K562 (cell line): ENCODE measurements around the gene CLDN14. TPM values are rescaled to one million over a fixed set of nuclear protein-coding genes. Genes with fewer than 3 reads are reported as not detected.

ENCODE experiments used
- ATAC-seq: fragments of 200-7000 bp; cut with Tn5 transposase; 3 replicates; pipeline ENCODE4 v1.9.1; 2020; ENCODE audit warnings: moderate library complexity
- BruUV-seq: library from RNA; stranded (reverse); fragments of 400-500 nt; replicated peaks from 2 replicates; lab custom pipeline; 2021; lab: Mats Ljungman, UMichigan
- CTCF ChIA-PET: fragments of 300-600 bp; formaldehyde crosslinking; extraction: SDS; loops from one replicate; lab custom pipeline; 2021; ENCODE audit warnings: low intra/inter-chr PET ratio; lab: Yijun Ruan, JAX
- POLR2A ChIA-PET: fragments of 300-600, 350-650 bp; sonication (Branson Sonifier 250); formaldehyde crosslinking; extraction: SDS; loops from one replicate; lab custom pipeline; 2021; ENCODE audit warnings: antibody characterized with exemption, inconsistent platforms; lab: Yijun Ruan, JAX
- DNase-seq, 4 experiments: peaks; one replicate each; pipeline versions ENCODE4 v3.0.0 to v3.0.0-alpha.2; 2011 to 2018; ENCODE audit warnings: low spot score in 3 of 4, mixed read lengths in 3 of 4; ENCODE audit errors: extremely low read depth in 1 of 4
- FAIRE-seq: peaks from 2 replicates; lab custom pipeline; 2011; peaks lifted over from hg19 to GRCh38; lab: Jason Lieb, UNC
- H2AFZ ChIP-seq: 2 replicates; pipeline ENCODE4 v1.6.0; 2011; ENCODE audit warnings: low read depth, low read length, control low read depth, inconsistent platforms
- H3K27ac ChIP-seq: fragments of 200-600 bp; 3 replicates; pipeline ENCODE4 v1.8.0; 2011; ENCODE audit warnings: low read depth, mild to moderate bottlenecking, control low read depth, inconsistent platforms, low read length, moderate library complexity, mixed read lengths; ENCODE audit errors: extremely low read depth
- H3K27me3 ChIP-seq, 2 experiments: fragments of 300-600 bp in 1 of 2; 2 replicates in 1 of 2; 3 replicates in 1 of 2; pipeline versions ENCODE4 v1.6.0 to v1.8.0; 2011; ENCODE audit warnings: inconsistent platforms in 2 of 2, low read length in 2 of 2, mild to moderate bottlenecking in 1 of 2, mixed read lengths in 1 of 2, moderate library complexity in 1 of 2; ENCODE audit not compliant: control insufficient read depth in 2 of 2, insufficient read depth in 2 of 2
- H3K36me3 ChIP-seq: fragments of 300-600 bp; 3 replicates; pipeline ENCODE4 v1.8.0; 2011; ENCODE audit warnings: mild to moderate bottlenecking, low read length, inconsistent platforms; ENCODE audit not compliant: control insufficient read depth, insufficient read depth
- H3K4me1 ChIP-seq, 2 experiments: fragments of 200-600 bp in 1 of 2; replicated peaks in 1 of 2; 2 replicates in 1 of 2; 3 replicates in 1 of 2; pipeline versions ENCODE4 v1.5.1 to v1.8.0; 2011; ENCODE audit warnings: inconsistent platforms in 2 of 2, low read length in 2 of 2, mild to moderate bottlenecking in 1 of 2, mixed read lengths in 1 of 2, moderate library complexity in 1 of 2; ENCODE audit not compliant: control insufficient read depth in 2 of 2, insufficient read depth in 2 of 2
- H3K4me2 ChIP-seq: 2 replicates; pipeline ENCODE4 v1.6.1; 2011; ENCODE audit warnings: low read length, control low read depth, inconsistent platforms, mixed read lengths; ENCODE audit not compliant: insufficient read depth
- H3K4me3 ChIP-seq: fragments of 200-600 bp; sonication (generic), shearing (Covaris generic); 2 replicates; pipeline ENCODE4 v1.5.1; 2016; ENCODE audit warnings: control low read depth, inconsistent platforms
- H3K79me2 ChIP-seq: fragments of 200-600 bp; 3 replicates; pipeline ENCODE4 v1.8.0; 2011; ENCODE audit warnings: low read length, inconsistent platforms; ENCODE audit not compliant: control insufficient read depth, insufficient read depth
- H3K9ac ChIP-seq, 2 experiments: 2 replicates each; pipeline versions ENCODE4 v1.6.0 to v1.6.1; 2011; ENCODE audit warnings: low read depth in 2 of 2, low read length in 2 of 2, control low read depth in 1 of 2, inconsistent platforms in 1 of 2, mild to moderate bottlenecking in 1 of 2, mixed read lengths in 1 of 2; ENCODE audit not compliant: insufficient read depth in 1 of 2
- H3K9me1 ChIP-seq: one replicate; pipeline ENCODE4 v1.6.0; 2011; ENCODE audit warnings: inconsistent platforms, mild to moderate bottlenecking, low read length, moderate library complexity; ENCODE audit not compliant: control insufficient read depth, insufficient read depth
- H3K9me3 ChIP-seq: replicated peaks from 2 replicates; pipeline ENCODE4 v1.5.1; 2011; ENCODE audit warnings: low read depth, low read length, inconsistent platforms; ENCODE audit not compliant: control insufficient read depth, insufficient read depth
- H4K20me1 ChIP-seq: replicated peaks from 2 replicates; pipeline ENCODE4 v1.6.1; 2011; ENCODE audit warnings: low read length, inconsistent platforms, mixed read lengths; ENCODE audit not compliant: control insufficient read depth, insufficient read depth
- EZH2 ChIP-seq: IDR thresholded peaks from 2 replicates; pipeline ENCODE4 v1.6.1; 2012; ENCODE audit warnings: low read depth, mild to moderate bottlenecking, inconsistent platforms, low read length, borderline replicate concordance
- JUN ChIP-seq, 2 experiments: sonication (generic) in 1 of 2; formaldehyde crosslinking in 1 of 2; IDR thresholded peaks; 2 replicates each; pipeline versions ENCODE4 v1.6.1 to v1.8.0; 2012 to 2022; ENCODE audit warnings: borderline replicate concordance in 2 of 2, mild to moderate bottlenecking in 2 of 2, improper control_type of control experiment in 1 of 2, low read depth in 1 of 2, low read length in 1 of 2, missing genetic modification reagents in 1 of 2
- MBD2 ChIP-seq: sonication (generic); IDR thresholded peaks from 2 replicates; pipeline ENCODE4 v1.6.1; 2016; ENCODE audit warnings: low read depth, borderline replicate concordance
- MYNN ChIP-seq, 2 experiments: sonication (generic); formaldehyde crosslinking in 1 of 2; IDR thresholded peaks; 2 replicates each; pipeline versions ENCODE4 v1.5.0 to v1.6.1; 2016 to 2020; ENCODE audit warnings: antibody characterized with exemption in 1 of 2, missing genetic modification reagents in 1 of 2
- WGBS: fragments of 100-300 bp; shearing (Covaris generic); methylation state at CpG from one replicate; pipeline ENCODE4 v1.1.6; 2016; ENCODE audit warnings: low coverage, mixed read lengths; ENCODE audit not compliant: insufficient coverage; ENCODE audit errors: missing lambda C conversion rate; 5-methylcytosine and 5-hydroxymethylcytosine counted together
- in situ Hi-C: fragments of 300-500 bp; cut with MboI; formaldehyde crosslinking; loops from 4 replicates; pipeline ENCODE4 v1.15.0; 2018; ENCODE audit warnings: inconsistent platforms, mixed read lengths
- intact Hi-C: fragments of 100-400 bp; cut with micrococcal nuclease; formaldehyde crosslinking; loops from 2 replicates; pipeline ENCODE4 v1.14.2; 2022
- polyA plus RNA-seq, 8 experiments: library from polyadenylated mRNA; depleted of rRNA in 4 of 8; stranded (reverse) in 5 of 8; unstranded in 3 of 8; fragments of >200 nt; fragmentation: Nextera tagmentation in 2 of 8; fragmentation: Illumina TruSeq in 1 of 8; extraction: Ambion mirVana in 2 of 8; extraction: Trizol in 1 of 8; gene quantifications; 2 replicates each; pipeline versions ENCODE4 v1.2.1 to v1.2.3, GENCODE V29; 2011 to 2014; ENCODE audit warnings: inconsistent platforms in 1 of 8, missing spikeins in 1 of 8
- total RNA-seq, 7 experiments: library from RNA; depleted of rRNA in 6 of 7; stranded (reverse); fragments of >200 nt in 6 of 7; fragmentation: Illumina TruSeq in 2 of 7; extraction: Trizol in 2 of 7; gene quantifications; 2 replicates each; pipeline versions ENCODE4 v1.2.1 to v1.2.3, GENCODE V29; 2011 to 2021; ENCODE audit warnings: low replicate concordance in 1 of 7
- TF ChIP-seq, protein P1 (sequence below), 2 experiments: fragments of 450-650 bp; IDR thresholded peaks; 2 replicates each; pipeline ENCODE4 v1.6.1; 2016; ENCODE audit warnings: mild to moderate bottlenecking in 2 of 2, borderline replicate concordance in 1 of 2, low read depth in 1 of 2, moderate library complexity in 1 of 2

CLDN14 gene
- total and polyA plus RNA-seq, 9 of the 15 experiments (the other 6 are each of a cell fraction or from before 2014, with no cell fraction given) = not detected

- Histone ChIP-seq H2AFZ (no peak overlapping the region), H3K4me3 (no peak overlapping the region), H3K79me2 (no peaks in the 10 kb centered on the region), H3K9me1 (no peaks in the 10 kb centered on the region), H3K9me3 (no peaks in the 10 kb centered on the region), H3K27ac (no peak overlapping the region), H4K20me1 (peaks cover 10% of the 10 kb centered on the region), H3K4me1 (peaks cover 0 to 9% of the 10 kb centered on the region in 2 experiments; a peak in 1 of 5 replicates), H3K4me2 (no peak overlapping the region), H3K27me3 (peaks cover 60 to 85% of the 10 kb centered on the region in 2 experiments), H3K36me3 (no peaks in the 10 kb centered on the region), H3K9ac (no peak overlapping the region; a peak in 1 of 4 replicates)
- DNase-seq (no peak), ATAC-seq (no peak), FAIRE-seq (no peak)
- in situ Hi-C loops = no loop called here
- CTCF ChIA-PET = no interaction called here
- TF ChIP-seq EZH2 (0 out of 2 replicates have a peak, but pooled peaks have one; percentile 71), MBD2 (no peak)
- WGBS = 0% methylated on average over 10 of the region's 10 CpGs
- no TSS peak for BruUV-seq
- POLR2A ChIA-PET = interaction anchor here (0.6 to 0.7 kb wide), 2 partner anchors 8 to 170 kb away, joined by 3 to 4 read pairs; no protein-coding TSS in a partner anchor
- intact Hi-C loops = no loop called here
These were observed 16.7 kb downstream of the CLDN14 start for GRCh38 chr21:36463204-36463603.

DNA sequence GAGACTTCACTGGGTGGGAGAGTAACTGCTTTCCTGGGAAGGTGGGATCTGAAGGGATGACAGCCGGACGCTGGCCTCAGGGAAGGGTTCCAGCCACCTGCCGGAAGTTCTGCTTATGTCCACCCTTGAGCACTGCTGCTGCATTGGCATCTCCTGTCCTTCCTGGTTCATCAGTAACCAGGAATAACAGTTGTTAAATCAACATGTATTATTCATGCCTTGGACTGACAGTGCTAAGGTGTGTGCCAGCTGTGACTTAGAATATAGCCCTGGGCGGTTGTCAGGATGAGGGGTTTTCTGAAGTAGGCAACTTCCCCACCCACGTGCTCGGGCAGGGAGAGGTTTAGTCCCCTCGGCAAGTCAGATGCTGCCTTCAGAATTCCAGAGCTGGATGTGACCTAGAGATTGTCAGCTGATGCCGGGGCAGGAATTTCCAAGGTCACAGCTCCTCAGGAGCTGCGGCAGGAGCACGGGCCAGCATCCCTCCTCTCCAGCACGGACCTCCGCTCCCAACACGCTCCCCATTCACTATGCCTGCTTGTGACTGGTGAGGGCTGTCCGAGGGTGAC lies 17.9 kb downstream of the CLDN14 start:
- Histone ChIP-seq H3K4me2 (no peak overlapping the region), H2AFZ (no peak overlapping the region), H3K9me3 (no peaks in the 10 kb centered on the region), H3K4me1 (peaks cover 0 to 9% of the 10 kb centered on the region in 2 experiments; a peak in 1 of 5 replicates), H3K9me1 (no peaks in the 10 kb centered on the region), H3K79me2 (no peaks in the 10 kb centered on the region), H3K4me3 (no peak overlapping the region), H4K20me1 (peaks cover 6% of the 10 kb centered on the region; the same call in 1 of the 2 replicates), H3K36me3 (no peaks in the 10 kb centered on the region), H3K9ac (no peak overlapping the region), H3K27me3 (peaks cover 52 to 76% of the 10 kb centered on the region in 2 experiments), H3K27ac (no peak overlapping the region)
- FAIRE-seq (no peak), DNase-seq (no peak), ATAC-seq (no peak)
- BruUV-seq = no TSS peak
- POLR2A ChIA-PET = no interaction called here
- WGBS = 8% methylated on average over 14 of the region's 14 CpGs
- in situ Hi-C loops = no loop called here
- intact Hi-C loops = no loop called here
- CTCF ChIA-PET = no interaction called here
- TF ChIP-seq MYNN (IDR thresholded peaks at IDR 0.05) (no peak), MYNN (CRISPR knock-in tag; IDR thresholded peaks at IDR 0.05) (no peak), JUN (IDR thresholded peaks at IDR 0.05; ENCODE audit: borderline replicate concordance, low read depth, low read length) (no peak), JUN (CRISPR knock-in tag; IDR thresholded peaks at IDR 0.05; ENCODE audit: borderline replicate concordance) (no peak)
- TF ChIP-seq, protein P1, sequence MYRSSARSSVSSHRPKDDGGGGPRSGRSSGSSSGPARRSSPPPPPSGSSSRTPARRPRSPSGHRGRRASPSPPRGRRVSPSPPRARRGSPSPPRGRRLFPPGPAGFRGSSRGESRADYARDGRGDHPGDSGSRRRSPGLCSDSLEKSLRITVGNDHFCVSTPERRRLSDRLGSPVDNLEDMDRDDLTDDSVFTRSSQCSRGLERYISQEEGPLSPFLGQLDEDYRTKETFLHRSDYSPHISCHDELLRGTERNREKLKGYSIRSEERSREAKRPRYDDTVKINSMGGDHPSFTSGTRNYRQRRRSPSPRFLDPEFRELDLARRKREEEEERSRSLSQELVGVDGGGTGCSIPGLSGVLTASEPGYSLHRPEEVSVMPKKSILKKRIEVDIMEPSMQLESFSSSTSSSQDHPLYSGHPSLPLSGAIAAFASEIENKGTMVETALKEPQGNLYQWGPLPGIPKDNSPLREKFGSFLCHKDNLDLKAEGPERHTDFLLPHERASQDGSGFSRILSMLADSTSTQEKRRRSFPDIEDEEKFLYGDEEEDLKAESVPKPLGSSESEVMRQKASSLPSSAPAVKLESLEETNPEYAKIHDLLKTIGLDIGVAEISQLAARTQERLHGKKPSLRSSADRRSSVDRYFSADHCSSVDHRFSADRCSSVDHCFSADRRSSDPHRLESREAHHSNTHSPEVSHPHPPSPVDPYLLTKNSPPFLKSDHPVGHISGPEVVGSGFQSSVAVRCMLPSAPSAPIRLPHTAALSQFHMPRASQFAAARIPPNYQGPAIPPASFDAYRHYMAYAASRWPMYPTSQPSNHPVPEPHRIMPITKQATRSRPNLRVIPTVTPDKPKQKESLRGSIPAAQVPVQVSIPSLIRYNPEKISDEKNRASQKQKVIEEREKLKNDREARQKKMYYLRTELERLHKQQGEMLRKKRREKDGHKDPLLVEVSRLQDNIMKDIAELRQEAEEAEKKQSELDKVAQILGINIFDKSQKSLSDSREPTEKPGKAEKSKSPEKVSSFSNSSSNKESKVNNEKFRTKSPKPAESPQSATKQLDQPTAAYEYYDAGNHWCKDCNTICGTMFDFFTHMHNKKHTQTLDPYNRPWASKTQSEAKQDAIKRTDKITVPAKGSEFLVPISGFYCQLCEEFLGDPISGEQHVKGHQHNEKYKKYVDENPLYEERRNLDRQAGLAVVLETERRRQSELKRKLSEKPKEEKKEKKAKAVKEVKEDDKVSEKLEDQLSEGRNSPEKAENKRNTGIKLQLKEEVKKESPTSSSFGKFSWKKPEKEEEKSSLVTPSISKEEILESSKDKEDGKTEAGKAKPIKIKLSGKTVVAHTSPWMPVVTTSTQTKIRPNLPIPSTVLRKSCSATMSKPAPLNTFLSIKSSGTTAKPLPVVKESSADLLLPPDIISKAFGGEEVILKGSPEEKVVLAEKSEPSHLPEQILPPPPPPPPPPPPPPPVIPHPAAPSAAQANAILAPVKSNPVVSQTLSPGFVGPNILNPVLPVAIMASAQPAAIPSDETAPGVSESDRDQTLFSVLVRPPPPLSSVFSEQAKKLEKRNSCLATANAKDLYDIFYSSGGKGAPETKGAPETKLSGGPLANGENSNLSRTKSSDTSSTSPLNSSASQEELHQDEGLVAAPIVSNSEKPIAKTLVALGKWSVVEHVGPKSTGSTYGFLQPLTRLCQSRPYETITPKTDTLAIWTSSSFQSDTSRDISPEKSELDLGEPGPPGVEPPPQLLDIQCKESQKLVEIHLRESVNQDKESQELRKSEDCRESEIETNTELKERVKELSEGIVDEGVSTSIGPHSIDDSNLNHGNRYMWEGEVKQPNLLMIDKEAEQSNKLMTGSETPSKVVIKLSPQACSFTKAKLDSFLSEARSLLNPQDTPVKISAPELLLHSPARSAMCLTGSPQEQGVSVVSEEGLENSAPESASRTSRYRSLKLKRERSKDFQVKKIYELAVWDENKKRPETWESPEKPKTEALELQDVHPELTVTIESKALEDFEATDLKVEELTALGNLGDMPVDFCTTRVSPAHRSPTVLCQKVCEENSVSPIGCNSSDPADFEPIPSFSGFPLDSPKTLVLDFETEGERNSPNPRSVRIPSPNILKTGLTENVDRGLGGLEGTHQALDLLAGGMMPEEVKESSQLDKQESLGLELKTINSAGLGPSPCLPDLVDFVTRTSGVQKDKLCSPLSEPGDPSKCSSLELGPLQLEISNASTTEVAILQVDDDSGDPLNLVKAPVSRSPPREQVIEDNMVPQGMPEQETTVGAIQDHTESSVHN (IDR thresholded peaks at IDR 0.05; ENCODE audit: borderline replicate concordance in 1 of 2, low read depth in 1 of 2) = no peak
